Diencephalon (tissue), 1 donor: ENCODE results near the gene CUZD1. TPM values are rescaled to one million over a fixed set of nuclear protein-coding genes. Genes with fewer than 3 reads are reported as not detected.

Experiments used
- total RNA-seq: library from RNA; depleted of rRNA; stranded (reverse); fragments of >200 nt; gene quantifications from one replicate; pipeline ENCODE4 v1.2.3, GENCODE V29; 2014

Gene CUZD1, protein sequence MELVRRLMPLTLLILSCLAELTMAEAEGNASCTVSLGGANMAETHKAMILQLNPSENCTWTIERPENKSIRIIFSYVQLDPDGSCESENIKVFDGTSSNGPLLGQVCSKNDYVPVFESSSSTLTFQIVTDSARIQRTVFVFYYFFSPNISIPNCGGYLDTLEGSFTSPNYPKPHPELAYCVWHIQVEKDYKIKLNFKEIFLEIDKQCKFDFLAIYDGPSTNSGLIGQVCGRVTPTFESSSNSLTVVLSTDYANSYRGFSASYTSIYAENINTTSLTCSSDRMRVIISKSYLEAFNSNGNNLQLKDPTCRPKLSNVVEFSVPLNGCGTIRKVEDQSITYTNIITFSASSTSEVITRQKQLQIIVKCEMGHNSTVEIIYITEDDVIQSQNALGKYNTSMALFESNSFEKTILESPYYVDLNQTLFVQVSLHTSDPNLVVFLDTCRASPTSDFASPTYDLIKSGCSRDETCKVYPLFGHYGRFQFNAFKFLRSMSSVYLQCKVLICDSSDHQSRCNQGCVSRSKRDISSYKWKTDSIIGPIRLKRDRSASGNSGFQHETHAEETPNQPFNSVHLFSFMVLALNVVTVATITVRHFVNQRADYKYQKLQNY
- 0.69 TPM for total RNA-seq

DNA sequence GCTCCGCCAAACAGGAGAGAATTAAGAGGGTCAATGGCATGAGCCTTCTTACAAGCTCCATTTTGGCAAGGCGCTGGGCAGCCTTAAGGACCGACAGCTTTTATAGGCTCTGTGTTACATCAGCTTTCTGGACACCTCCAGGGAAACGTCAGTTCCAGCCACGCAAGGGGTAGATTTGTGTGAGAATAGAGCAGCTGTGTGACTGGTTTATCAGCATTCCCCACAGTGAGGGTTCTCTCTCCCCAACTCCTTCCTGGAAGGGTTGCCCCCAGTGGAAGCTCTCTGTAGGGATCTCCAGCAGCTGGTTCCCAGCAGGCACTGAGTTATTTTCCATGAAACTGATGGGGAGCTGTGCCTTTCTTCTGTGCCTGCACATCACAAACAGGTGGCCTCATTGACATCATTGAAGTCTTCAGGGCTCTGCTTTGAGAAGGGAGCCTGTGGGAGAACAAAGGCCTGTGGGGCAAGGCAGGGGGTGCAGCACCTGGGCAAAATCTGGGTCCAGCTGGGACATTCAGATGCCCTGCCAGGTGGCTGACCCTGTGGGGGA is at the start of gene CUZD1:
CUZD1 (minus strand) TSS at position 75 of the 550 bp plus-strand sequence; CDS start at position 61, 14 bp downstream.

GRCh38 chr10:122879339-122880273 is 33.9 kb upstream of the CUZD1 start, which contains the start of gene FAM24B:
Gene FAM24B, minus strand, starts transcription at chr10:122879581. Its CDS starts 29,066 bp downstream, at chr10:122850515.

Other genes starting within 250 kb of the CUZD1 start
- gene C10orf120, start 146.0 kb downstream of the CUZD1 start, total RNA-seq, result not detected
- 6.9 TPM for gene FAM24B, start 33.7 kb upstream of the CUZD1 start, total RNA-seq
- not detected for gene FAM24A, start 64.8 kb upstream of the CUZD1 start, total RNA-seq
- gene C10orf88, start 108.4 kb upstream of the CUZD1 start, total RNA-seq, result 20.3 TPM
- 13.6 TPM for gene PSTK, start 134.5 kb upstream of the CUZD1 start, total RNA-seq
- 10.6 TPM for gene IKZF5, start 162.9 kb upstream of the CUZD1 start, total RNA-seq
- 18.7 TPM for gene ACADSB, start 163.1 kb upstream of the CUZD1 start, total RNA-seq